ENCODE measurements around the gene CACNA2D4. TPM values are rescaled to one million over a fixed set of nuclear protein-coding genes. Genes with fewer than 3 reads are reported as not detected.
A peak's percentile ranks its signal among the peaks of the same experiment; 100 is the strongest.

CACNA2D4 gene
- total RNA-seq, 4 donors from 2014 or later: 1.4 to 3.3 (median 3.0) TPM

- no peak overlapping the region for H3K4me3 ChIP-seq
- 95 to 100% methylated on average over 2 to 8 of the region's 27 CpGs for WGBS, 2 donors (ENCODE audit: low coverage in 1 of 2)
- TF ChIP-seq EP300 (IDR thresholded peaks at IDR 0.05) (no peak), CTCF (IDR thresholded peaks at IDR 0.05) (no peak), POLR2AphosphoS5 (IDR thresholded peaks at IDR 0.05) (no peak), POLR2A (IDR thresholded peaks at IDR 0.05) (no peak)
- peaks cover 0 to 78% (median 30%) of the 10 kb centered on the region in 3 donors for H3K4me1 ChIP-seq
- H3K36me3 ChIP-seq: no peaks in the 10 kb centered on the region
- ATAC-seq: no peak
- H3K9me3 ChIP-seq: no peaks in the 10 kb centered on the region
- H3K27me3 ChIP-seq: no peaks in the 10 kb centered on the region
- peak overlapping the region in 1 of 4 donors; percentile 55 for H3K27ac ChIP-seq
These were observed 12.5 kb upstream of the CACNA2D4 start for GRCh38 chr12:1930803-1931597.

GRCh38 chr12:1929985-1930802 lies 11.7 kb upstream of the CACNA2D4 start:
- H3K4me3 ChIP-seq: no peak overlapping the region
- no peaks in the 10 kb centered on the region for H3K36me3 ChIP-seq
- no peaks in the 10 kb centered on the region for H3K27me3 ChIP-seq
- H3K27ac ChIP-seq: no peak overlapping the region
- H3K4me1 ChIP-seq: peaks cover 0 to 78% (median 31%) of the 10 kb centered on the region in 3 donors
- H3K9me3 ChIP-seq: no peaks in the 10 kb centered on the region
- TF ChIP-seq CTCF (IDR thresholded peaks at IDR 0.05): no peak
- no peak for TF ChIP-seq POLR2A (IDR thresholded peaks at IDR 0.05)
- no peak for TF ChIP-seq EP300 (IDR thresholded peaks at IDR 0.05)
- no peak for TF ChIP-seq POLR2AphosphoS5 (IDR thresholded peaks at IDR 0.05)
- no peak for ATAC-seq
- 87 to 89% methylated on average over 3 to 6 of the region's 11 CpGs for WGBS, 2 donors (ENCODE audit: low coverage in 1 of 2)

- Histone ChIP-seq H3K36me3 (no peaks in the 10 kb centered on the region), H3K4me3 (no peak overlapping the region), H3K27me3 (no peaks in the 10 kb centered on the region), H3K27ac (no peak overlapping the region), H3K4me1 (peaks cover 0 to 81% (median 35%) of the 10 kb centered on the region in 3 donors), H3K9me3 (no peaks in the 10 kb centered on the region)
- no peak for ATAC-seq
- 92 to 97% methylated on average over 6 to 8 of the region's 11 CpGs for WGBS, 2 donors (ENCODE audit: low coverage in 1 of 2)
- no peak for TF ChIP-seq EP300 (IDR thresholded peaks at IDR 0.05)
- no peak for TF ChIP-seq POLR2A (IDR thresholded peaks at IDR 0.05)
- TF ChIP-seq POLR2AphosphoS5 (IDR thresholded peaks at IDR 0.05): no peak
- no peak for TF ChIP-seq CTCF (IDR thresholded peaks at IDR 0.05)
These were observed 11.0 kb upstream of the CACNA2D4 start for GRCh38 chr12:1929241-1929984.

- TF ChIP-seq POLR2AphosphoS5 (IDR thresholded peaks at IDR 0.05) (no peak), CTCF (IDR thresholded peaks at IDR 0.05) (no peak), POLR2A (IDR thresholded peaks at IDR 0.05) (no peak), EP300 (IDR thresholded peaks at IDR 0.05) (no peak)
- H3K4me3 ChIP-seq: no peak overlapping the region
- 84 to 90% methylated on average over 5 to 7 of the region's 22 CpGs for WGBS, 2 donors (ENCODE audit: low coverage in 1 of 2)
- H3K27ac ChIP-seq: peak overlapping the region in 3 of 4 donors; percentile 23 to 27 (median 24)
- no peaks in the 10 kb centered on the region for H3K36me3 ChIP-seq
- ATAC-seq: no peak
- peaks cover 0 to 77% (median 29%) of the 10 kb centered on the region in 3 donors for H3K4me1 ChIP-seq
- H3K27me3 ChIP-seq: no peaks in the 10 kb centered on the region
- H3K9me3 ChIP-seq: no peaks in the 10 kb centered on the region
These were observed 10.1 kb upstream of the CACNA2D4 start for GRCh38 chr12:1928439-1929121.

All from gastroesophageal sphincter (tissue), 4 donors.